CD4-positive, alpha-beta T cell treated with Interferon gamma for 1 hour (primary cell): ENCODE measurements around the gene CASP3.

Experiments used
- DNase-seq: peaks from one replicate; pipeline ENCODE4 v3.0.0-alpha.2; 2020

The CASP3 gene

DNA sequence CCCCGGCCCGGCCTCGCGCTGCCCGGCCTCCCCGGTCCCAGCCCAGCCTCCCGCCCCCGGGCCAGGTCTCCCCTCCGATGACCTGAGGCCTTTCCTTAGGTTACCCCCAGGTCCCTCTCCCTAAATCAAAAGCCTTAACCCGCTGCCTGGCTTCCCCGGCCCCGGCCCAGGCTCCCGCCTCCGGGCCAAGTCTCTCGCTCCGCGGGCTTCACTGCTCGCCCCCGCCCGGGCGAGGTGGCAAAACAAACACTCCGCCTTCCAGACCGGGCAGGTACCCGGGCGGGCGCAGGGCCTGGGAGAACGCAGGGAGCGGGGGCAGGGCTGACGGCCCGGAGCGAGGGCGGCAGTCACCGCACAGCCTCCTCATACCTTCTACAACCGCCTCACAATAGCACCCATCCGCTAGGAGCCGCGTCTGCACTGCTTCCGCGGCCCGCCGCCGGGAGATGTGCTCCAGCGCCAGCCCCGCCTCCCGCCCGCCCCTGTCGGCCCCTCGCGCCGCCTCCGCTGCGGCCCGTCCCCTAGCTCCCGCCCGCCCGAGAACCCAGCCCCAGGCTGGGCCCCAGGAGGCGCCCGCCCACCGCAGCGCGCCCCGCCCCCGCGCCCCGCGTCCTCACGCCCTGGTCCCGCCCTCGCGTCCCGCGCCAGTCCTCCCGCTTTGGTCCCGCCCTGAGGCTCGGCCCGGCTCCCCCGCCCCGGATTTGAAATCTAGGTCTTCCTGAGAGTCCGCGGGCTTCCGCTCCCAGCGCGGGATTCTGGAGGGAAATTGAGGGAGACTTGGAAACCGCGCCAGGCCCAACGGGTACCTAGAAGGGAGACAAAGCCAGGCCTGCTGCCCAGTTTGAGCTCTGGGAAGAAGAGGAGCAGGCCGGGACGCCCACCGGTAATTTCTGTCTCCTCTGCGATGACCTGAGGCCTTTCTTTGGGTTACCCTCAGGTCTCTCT lies at the start of gene CASP3, which contains the start of gene PRIMPOL:
TSS of gene CASP3 (minus strand) at position 422 of the 945 bp plus-strand sequence. CDS start 10,994 bp downstream, outside the sequence.
TSS of gene PRIMPOL (plus strand) at position 713 of the 945 bp plus-strand sequence. CDS start 7,403 bp downstream, outside the sequence.
- DNase-seq: peak; percentile 96

DNA sequence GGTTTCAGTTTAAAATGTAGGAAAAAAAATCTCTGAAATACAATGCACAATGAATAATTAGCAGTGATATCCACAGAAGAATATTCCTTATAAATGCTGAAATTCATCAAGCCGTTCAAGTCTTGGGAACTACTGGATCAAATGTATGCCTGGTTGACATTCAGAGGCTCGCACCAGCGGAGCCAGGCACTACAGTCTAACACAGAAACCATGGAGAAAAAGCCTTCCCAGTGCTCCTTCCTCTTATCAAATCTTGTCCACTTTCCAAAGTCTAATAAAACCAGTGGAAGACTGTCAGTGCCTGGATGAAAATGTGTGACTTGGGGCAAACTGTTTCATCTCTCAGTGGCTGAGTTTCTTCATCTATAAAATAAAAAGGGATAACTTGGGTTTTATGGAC lies 48.7 kb upstream of the CASP3 start:
- no peak for DNase-seq

DNA sequence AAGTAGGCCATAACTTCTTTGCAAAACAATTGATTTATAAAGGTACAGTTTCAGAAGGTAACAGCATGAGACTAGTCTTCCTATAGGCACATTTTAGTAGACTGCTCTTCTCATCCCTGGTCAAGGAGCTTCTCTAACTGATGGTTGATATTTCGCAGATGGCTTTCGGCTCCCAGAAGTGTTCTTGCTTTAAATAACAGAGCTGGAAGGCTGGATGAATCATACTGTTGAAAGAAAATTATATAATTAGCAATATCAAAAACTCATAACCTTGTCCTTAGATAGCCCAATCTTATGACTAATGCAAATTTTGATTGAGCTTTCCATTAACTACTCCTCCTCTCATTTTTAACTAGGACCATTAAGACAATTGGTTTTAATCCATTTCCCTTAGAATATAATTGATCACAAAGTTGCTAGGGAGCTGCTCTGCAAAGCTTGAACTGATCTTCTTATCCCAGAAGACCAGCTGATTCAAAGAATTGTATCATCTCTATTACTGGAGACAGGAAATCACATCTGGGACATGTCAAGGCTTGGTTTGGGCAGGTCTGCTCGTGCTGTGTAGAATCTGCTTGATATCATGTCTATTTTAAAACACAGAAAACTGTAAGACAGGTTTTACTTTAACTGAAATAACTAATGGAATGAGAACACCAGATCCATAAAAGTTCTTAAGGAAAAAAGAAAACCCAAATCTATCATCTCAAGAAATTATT lies 46.1 kb upstream of the CASP3 start:
- DNase-seq: no peak

DNA sequence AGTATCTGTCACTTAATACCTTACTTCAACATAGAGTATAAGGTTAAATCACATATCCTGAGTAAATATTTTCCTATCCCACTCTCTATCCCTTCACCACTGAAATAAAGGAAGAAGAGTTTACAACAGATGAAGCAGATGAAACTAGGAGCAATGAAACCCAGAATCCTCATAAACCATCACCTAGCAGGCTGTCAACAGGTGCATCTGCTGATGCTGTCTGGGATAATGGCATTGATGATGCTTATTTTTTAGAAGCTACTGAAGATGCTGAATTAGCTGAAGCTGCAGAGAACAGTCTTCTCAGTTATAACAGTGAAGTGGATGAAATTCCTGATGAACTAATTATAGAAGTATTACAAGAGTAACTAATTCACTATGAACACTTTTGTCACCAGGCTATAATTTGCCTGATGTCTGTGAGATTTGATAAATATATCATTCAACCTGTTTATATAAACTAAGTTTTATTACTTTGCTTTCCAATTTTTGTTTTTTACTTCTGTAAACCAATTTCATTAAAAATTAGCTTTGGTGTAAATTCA lies 45.2 kb upstream of the CASP3 start:
- DNase-seq: no peak

DNA sequence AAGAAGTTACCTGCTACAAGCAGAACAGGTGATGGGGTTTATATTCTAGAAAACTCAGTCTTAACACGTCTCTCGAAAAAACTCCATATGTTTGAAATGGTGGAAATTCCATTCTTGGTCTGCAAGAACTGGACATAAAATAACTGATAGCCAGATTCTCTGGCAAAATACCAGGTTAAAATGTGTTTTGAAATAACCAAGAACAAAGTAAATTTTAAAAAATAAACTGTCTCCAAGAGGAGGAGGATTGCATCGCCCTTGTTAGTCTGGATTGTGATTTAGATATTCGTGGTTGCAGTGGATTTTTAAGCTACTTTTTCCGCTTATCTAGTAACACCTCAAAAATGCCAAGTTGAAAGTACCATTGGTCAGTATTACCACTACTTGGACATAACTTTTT lies 43.8 kb upstream of the CASP3 start:
- DNase-seq: no peak

DNA sequence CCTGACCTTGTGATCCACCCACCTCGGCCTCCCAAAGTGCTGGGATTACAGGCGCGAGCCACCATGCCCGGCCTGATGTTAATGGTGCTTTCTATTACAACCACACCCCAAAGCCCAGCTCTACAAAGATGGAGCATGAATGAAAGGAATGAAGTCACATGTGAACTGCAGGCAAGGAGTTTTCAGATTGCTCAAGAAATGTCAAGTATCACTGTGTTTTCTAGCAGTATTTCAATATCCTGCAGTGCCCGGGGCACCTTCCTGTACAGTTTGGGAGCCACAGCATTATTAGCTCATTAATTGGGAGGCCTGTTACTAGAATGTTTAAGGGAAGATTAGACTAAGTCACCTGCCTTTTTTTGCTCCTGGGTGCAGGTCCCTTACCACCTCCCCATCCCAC lies 40.4 kb upstream of the CASP3 start:
- DNase-seq: no peak

DNA sequence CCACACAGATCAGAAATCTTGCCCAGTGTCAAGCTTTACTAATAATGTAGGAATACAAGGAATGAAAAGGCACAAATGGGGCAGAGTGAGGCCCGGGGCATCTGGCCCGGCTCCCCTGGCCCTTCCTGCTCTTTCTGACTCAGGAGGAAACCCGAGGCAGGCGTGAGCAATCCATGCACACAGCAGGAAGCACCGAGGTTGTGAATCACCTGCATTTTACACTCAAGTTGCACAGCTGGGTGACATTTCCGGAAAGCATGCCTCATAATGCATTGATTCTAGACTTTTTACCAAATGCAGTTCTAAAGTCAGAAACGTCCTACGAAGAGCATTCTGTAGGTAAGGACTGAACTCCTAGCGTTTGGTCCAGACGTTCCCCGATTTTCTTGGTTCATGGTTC lies 39.2 kb upstream of the CASP3 start:
- no peak for DNase-seq

DNA sequence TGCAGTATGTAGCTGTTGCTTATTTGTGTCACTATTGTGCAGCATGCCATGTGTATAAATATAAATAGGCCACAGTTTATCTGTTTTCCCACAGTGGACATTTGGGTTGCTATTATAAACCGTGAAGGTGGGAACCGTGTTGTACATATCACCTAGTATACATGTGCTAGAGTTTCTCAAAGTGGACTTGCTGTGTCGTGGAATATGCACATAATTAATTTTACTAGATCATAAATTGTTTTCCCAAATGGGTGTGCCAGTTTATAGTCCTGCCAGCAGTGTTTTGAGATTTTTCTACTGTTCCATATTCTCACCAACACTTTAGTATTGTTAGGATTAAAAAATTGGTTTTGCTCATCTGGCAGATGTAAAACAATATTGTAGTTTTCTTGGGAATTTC lies 38.8 kb upstream of the CASP3 start:
- DNase-seq: no peak

DNA sequence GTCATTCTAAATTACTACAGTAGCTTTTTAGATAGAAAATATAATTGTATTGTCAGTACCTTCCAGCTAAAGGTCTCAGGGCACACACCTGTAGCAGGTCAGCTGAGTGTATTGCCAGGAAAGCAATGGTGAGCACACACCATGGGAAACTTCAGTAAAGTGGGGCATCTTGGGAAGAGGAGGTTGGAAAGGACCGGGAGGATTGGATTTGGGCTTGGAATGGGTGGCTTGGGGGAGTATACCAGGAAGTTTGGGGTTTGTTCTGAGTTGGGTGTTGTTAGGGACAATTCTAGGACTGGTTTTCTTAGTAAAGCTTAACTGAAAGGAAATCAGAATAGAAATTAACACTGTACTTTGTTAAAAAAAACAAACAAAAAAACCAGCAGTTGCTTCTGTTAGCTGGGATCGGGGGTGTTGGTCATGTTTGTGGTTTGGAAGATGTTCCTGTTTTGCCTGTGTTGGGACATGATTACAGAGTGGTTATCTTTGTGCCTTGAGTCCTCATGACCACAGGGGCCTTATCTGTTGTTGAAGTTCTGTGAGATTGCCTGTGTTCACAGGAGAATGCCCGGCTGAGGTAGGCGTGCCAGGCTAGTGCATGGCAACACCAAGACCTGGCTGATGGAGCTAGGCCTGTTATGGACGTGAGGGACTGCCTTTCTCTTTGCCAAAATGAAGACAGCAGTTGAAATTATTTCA lies 35.4 kb upstream of the CASP3 start:
- peak; percentile 5 for DNase-seq

DNA sequence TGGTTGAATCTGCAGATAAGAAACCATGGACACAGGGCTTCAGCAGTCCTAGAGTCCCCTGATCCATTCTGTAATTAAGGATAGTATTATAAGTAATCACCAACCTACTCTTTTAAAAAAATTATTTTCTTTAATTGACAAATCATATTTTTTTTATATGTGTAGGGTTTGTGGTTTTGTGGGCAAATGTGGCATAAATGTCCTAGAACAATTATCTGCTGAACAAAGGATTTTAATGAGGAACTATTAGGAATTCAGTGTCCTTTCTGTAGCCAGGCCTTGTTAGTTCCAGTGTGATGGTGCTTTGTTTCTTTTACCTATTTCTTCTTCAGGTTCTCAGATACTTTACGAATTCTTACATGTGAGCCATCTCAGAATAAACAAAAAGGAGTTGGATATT lies 32.7 kb upstream of the CASP3 start:
- no peak for DNase-seq

DNA sequence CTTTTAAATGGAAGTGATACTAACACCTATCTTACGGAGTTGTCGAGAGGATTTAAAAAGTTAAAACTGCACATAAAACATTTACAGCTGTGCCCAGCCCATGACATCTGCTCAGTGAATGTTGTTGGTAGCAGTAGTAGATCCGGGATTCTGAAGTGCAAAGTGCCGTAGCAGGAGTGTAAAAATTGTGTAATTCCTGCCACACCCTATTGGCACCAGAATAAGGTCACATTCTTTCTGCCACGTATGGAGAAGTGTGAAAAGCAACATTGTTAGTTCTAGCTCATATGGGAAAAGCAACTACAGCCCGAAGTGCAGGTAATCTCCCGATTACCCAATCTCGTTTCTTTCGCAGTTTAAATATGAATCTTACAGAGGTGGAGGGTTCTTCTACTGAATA lies 31.5 kb upstream of the CASP3 start:
- DNase-seq: no peak

DNA sequence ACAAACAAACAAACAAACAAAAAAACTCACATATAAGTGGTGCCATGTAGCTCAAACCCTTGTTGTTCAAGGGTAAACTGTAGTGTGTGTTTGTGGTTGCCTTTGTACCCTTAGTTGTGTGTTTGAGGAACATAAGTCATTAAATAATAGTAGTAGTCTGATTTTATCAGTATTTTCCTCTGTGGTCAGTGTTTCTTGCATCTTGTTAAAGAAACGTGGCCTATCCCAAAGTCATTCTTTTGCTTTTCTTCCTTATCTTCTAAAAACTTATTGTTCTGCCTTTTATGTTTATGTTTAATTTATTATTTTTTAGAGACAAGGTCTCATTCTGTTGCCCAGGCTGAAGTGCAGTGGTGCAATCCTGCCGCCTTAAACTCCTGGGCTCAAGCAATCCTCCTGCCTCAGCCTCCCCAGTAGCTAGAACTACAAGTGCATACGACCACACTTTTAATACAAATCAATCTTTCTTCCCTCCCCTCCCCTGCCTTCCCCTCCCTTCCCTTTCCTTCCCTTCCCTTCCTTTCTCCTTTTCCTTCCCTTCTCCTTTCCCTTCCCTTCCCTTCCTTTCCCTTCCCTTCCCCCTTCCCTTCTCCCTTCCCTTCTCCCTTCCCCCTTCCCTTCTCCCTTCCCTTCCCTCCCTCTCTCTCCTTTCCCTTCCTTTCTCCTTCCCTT lies 26.7 kb upstream of the CASP3 start:
- no peak for DNase-seq

DNA sequence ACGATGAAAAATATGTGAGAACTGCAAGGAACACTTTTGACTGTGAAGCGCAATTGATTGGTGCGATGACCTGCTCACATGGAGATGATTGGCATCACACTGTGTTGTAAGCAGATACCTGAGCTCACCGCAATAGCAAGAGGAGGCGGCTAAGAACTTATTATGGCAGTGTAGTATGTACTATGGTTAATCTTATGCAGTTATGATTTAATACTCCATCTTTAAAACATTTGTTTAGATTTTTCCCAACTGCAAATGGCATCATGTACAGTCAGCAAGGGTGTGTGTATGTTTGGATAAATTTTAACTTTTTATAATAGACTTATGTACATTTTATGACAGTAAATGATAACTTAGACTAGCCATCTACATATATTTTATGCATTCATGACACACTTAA lies 25.8 kb upstream of the CASP3 start:
- no peak for DNase-seq

DNA sequence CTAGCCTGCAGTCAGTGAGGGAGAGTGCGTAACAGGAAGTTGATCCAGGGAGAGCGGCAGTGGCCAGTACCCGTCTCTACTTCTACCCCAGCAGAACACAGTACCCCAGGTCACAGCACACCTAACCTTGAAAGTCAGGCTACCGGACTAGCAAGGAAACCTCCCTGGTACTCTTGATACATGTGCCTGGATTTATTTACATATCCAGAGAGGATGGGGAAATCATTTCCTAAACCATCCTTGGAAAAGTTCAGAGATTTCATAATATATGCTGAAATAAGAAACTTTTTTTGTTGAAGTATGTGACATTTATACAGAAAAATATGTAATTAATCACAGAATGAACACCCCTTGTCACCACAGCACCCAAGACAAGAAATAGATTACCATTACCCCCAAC lies 24.8 kb upstream of the CASP3 start:
- no peak for DNase-seq

DNA sequence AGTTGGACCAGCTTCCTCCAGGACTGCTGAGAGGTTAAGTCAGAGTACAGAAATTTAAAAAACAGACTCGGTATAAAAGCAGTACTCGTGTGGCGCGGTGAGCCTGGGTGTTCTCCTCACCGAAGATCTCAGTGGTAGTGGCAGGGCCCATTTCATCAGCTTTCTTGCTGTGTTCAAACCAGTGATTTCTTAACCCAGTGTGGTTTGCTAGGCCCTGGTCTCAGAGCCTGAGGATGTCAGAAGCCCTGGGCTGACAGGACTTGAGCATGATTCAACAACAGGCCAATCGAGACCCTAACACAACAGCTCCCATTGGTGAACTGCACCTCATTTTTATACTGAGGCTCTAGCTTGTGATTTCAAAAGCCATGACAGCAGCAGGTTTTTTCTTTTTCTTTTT lies 23.5 kb upstream of the CASP3 start:
- no peak for DNase-seq

DNA sequence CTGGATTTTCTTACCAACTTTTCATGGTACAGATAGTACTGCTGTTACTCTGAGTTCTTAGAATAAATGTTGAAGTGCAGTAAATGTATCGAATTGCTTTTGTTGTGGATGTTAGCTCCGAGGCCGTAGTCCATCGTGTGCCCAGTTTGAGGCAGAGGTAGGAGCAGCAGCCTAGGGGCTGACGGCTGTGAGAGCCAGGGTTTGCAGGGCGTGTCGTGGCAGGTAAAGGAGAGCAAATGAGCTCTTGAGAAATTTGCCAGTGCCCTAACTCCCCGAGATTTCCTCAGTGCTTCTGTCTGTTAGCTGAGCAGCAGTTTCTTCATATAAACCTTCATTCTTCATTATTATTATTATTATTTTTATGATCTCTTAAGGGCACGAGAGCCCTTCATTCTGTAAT lies 21.9 kb upstream of the CASP3 start:
- DNase-seq: no peak

DNA sequence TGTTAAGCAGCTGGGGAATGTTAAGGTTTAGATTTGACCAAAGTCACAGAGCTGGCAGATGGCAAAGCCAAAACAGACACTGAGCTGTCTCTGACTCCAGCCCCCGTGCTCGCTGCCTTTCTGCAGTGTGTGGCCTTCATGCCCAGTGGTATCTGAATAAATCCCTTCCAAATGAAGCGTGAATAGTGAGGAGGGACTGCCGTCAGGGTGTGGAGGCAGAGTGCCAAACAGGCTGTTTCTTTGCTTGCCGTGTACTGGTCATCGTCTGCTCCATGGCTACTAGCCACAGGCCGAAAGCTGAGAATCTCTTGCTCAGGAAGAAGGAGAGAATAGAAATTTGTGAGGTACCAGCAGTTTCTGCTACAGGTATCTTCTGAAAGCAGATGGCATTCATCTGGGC lies 20.0 kb upstream of the CASP3 start:
- DNase-seq: no peak

DNA sequence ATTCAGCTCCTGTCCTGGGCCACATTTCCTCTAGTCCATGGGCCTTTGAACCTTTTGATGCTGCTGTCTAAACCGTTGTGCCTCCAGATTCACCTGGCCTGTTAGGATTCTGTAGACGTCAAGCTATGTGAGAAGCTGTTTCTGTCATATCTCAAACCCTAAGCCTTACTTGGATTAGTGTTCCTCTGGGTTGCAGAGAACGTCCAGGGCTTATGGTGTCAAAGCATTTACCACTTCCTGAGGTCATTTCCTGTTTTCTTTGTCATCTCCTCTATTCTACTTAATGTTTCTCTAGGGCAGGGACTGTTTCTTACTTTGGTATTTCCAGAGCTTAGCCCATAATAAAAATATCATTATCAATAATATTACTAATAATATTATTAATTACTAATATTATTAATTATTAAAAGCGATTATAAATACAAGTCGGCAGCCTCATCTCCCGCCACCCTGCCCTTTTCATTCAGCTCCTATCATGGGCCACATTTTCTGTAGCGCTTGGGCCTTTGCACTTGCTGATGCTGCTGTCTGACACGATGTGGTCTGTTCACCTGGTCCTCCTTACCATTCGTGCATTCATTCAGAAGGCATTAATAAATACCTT lies 19.4 kb upstream of the CASP3 start:
- no peak for DNase-seq

DNA sequence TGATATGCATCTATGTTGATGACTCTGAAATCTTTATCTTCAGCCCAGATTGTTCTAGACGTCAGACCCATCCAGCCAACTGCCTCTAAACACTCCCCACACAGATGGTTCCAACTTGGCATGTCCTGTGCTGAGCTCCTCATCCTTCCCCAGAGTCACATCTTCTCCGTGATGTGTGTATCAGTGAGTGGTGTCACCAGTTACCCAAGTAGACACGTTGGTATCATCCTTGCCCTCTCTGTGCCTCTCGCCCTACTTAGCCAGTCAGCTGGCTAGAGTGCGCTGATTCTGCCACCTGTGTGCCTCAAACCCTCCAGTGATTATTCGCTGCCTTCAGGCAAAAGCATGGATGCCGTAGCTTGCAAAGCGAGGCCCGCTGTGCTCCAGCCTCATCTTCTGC lies 18.8 kb upstream of the CASP3 start:
- no peak for DNase-seq

DNA sequence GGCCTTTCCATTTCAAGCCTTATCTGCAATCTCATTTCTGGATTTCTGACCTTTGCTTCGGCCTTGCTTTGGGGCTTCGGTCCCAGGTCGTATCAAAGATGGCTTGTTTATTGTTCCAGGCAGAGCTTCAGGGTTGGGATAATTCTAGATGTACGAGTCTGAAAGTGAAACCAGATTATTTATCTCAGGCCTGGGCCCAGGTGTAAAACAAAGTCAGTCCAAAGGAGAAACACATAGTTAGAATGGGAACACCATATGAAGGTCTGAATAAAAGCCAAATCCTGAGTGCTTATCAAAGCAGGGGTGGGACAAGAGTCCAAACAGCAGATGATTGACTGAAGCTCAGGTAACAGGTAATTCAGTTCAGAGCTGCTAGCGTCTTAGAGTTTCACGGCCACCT lies 17.4 kb upstream of the CASP3 start:
- no peak for DNase-seq

DNA sequence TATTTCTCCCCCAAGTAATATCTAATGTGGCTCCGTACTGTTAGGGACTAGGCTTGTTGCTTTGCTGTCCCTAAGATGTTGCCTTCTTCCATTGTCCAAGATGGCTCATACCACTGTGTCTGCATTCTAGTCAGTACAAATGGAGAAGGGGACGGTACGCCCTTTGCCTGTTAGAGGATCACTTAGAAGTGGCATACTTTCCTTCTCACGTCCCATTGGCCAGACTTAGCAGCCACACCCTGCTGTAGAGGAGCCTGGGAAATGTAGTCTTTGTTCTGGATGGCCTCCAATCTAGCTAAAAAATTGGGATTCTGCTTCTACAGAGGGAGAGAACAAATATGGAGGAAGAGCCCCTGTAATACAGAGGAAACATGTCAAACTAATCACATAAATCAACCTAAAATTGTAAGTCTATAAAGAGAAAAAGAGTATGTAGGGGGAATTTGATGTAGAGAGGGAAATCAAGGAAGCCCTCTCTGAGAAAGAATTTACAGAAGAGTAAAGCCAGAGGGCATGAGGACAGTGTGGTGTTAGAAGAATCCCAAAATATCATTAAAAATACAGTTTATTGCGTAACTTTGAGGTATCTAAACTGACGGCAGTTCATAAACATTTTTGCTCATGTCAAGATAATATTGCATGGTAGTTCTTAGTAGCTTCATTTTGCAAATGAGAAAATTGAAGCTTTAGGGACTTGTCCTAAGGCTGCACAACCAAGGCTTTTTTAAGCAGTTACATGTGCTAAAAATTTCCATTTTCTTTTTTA lies 15.4 kb upstream of the CASP3 start:
- no peak for DNase-seq
